ENCODE data around the gene SORCS2.
A peak's percentile ranks its signal among the peaks of the same experiment; 100 is the strongest.

SORCS2 gene

DNA sequence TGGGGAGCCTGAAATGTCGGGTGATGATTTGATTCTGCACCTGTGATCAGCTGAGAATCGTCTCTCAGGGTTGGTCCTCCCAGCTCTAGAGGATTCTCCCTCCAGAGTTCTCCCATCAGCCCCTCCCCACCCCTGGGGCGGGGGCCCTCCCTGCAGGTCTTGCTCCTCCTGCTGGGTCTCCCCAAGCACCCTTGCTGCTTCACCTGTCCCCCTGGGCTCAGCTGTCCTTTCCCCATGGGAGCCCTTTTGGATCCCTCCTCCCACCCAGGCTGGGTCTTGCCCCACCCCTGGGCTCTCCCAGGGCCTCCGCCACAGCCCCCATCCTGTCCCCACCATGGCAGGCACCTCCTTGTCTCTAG is 220.2 kb downstream of the SORCS2 start:
- DNase-seq, result peak; percentile 4
- TF ChIP-seq, protein P1, sequence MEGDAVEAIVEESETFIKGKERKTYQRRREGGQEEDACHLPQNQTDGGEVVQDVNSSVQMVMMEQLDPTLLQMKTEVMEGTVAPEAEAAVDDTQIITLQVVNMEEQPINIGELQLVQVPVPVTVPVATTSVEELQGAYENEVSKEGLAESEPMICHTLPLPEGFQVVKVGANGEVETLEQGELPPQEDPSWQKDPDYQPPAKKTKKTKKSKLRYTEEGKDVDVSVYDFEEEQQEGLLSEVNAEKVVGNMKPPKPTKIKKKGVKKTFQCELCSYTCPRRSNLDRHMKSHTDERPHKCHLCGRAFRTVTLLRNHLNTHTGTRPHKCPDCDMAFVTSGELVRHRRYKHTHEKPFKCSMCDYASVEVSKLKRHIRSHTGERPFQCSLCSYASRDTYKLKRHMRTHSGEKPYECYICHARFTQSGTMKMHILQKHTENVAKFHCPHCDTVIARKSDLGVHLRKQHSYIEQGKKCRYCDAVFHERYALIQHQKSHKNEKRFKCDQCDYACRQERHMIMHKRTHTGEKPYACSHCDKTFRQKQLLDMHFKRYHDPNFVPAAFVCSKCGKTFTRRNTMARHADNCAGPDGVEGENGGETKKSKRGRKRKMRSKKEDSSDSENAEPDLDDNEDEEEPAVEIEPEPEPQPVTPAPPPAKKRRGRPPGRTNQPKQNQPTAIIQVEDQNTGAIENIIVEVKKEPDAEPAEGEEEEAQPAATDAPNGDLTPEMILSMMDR (IDR thresholded peaks at IDR 0.05; ENCODE audit: low read depth, low read length), result no peak
- Histone ChIP-seq H3K4me1 (no peaks in the 10 kb centered on the region), H3K27me3 (no peaks in the 10 kb centered on the region), H3K36me3 (no peaks in the 10 kb centered on the region), H3K9me3 (no peaks in the 10 kb centered on the region), H3K4me3 (ENCODE audit: low read depth, low read length) (no peak overlapping the region)

- H3K9me3 ChIP-seq, result no peaks in the 10 kb centered on the region
- H3K27me3 ChIP-seq, result no peaks in the 10 kb centered on the region
- no peak overlapping the region for H3K4me3 ChIP-seq (ENCODE audit: low read depth, low read length)
- DNase-seq, result peak; percentile 1
- no peaks in the 10 kb centered on the region for H3K36me3 ChIP-seq
- H3K4me1 ChIP-seq, result no peaks in the 10 kb centered on the region
- TF ChIP-seq, protein P1 (IDR thresholded peaks at IDR 0.05; ENCODE audit: low read depth, low read length), result no peak
Measured at GRCh38 chr4:7414046-7414445, 221.7 kb downstream of the SORCS2 start.

- no peak for DNase-seq
- no peaks in the 10 kb centered on the region for H3K4me1 ChIP-seq
- no peaks in the 10 kb centered on the region for H3K9me3 ChIP-seq
- TF ChIP-seq, protein P1 (IDR thresholded peaks at IDR 0.05; ENCODE audit: low read depth, low read length), result no peak
- H3K4me3 ChIP-seq (ENCODE audit: low read depth, low read length), result no peak overlapping the region
- no peaks in the 10 kb centered on the region for H3K27me3 ChIP-seq
- H3K36me3 ChIP-seq, result no peaks in the 10 kb centered on the region
Measured at GRCh38 chr4:7414736-7415510, 222.6 kb downstream of the SORCS2 start.

GRCh38 chr4:7415927-7416686 is 223.8 kb downstream of the SORCS2 start:
- Histone ChIP-seq H3K36me3 (no peaks in the 10 kb centered on the region), H3K4me1 (no peaks in the 10 kb centered on the region), H3K9me3 (no peaks in the 10 kb centered on the region), H3K27me3 (no peaks in the 10 kb centered on the region), H3K4me3 (ENCODE audit: low read depth, low read length) (no peak overlapping the region)
- DNase-seq, result peak; percentile 2
- TF ChIP-seq, protein P1 (IDR thresholded peaks at IDR 0.05; ENCODE audit: low read depth, low read length), result no peak

DNA sequence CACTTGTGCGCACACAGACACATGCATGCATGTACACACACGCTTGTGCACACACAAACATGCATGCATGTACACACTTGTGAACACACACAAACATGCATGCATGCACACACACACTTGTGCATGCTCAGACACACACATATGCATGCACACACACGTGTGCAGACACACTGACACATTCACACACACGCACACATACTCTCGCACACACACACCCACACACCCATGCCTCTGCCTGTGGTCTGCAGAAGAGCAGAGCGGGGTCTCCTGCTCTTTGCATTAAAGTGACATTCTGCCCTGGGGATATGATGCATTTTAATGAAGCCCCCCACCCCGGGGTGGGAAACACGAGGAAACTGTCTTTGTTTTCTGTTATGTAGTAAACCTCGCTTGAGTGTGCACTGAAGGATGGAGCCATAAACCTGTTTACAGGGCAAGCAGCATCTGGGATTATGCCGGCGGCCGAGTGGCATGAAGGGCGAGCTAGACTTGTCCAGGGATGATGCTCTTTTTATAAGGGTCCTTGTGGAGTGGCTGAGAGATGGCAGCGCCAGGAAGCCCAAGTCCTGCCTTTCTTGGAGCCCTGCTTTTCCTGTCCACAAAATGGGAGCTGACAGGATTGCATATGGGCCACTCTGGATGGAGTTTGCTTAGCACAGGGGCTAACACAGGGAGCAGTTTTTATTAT is 224.6 kb downstream of the SORCS2 start:
- TF ChIP-seq, protein P1 (IDR thresholded peaks at IDR 0.05; ENCODE audit: low read depth, low read length), result no peak
- Histone ChIP-seq H3K27me3 (no peaks in the 10 kb centered on the region), H3K9me3 (no peaks in the 10 kb centered on the region; the same call in 1 of the 2 replicates), H3K4me3 (ENCODE audit: low read depth, low read length) (no peak overlapping the region), H3K4me1 (no peaks in the 10 kb centered on the region), H3K36me3 (no peaks in the 10 kb centered on the region)
- DNase-seq, result peak; percentile 1

Measured in BE2C (cell line).